H1 (cell line): Measurements from ENCODE around the gene UNC13C. TPM values are rescaled to one million over a fixed set of nuclear protein-coding genes. Genes with fewer than 3 reads are reported as not detected.

ENCODE experiments used
- CTCF ChIA-PET: fragments of 300-600 bp; sonication (Branson Sonifier 250); formaldehyde crosslinking; loops from one replicate; lab custom pipeline; 2021; ENCODE audit not compliant: partially characterized antibody; lab: Charles Lee
- POLR2A ChIA-PET: fragments of 300-600 bp; sonication (Branson Sonifier 250); formaldehyde crosslinking; loops from one replicate; lab custom pipeline; 2021; ENCODE audit warnings: inconsistent platforms; ENCODE audit not compliant: partially characterized antibody; lab: Charles Lee
- DNase-seq, 2 experiments: peaks; one replicate each; pipeline versions ENCODE4 v3.0.0 to v3.0.0-alpha.2; 2010 to 2022; ENCODE audit warnings: low spot score in 2 of 2, low read depth in 1 of 2, mixed read lengths in 1 of 2
- FAIRE-seq: peaks from 2 replicates; lab custom pipeline; 2011; peaks lifted over from hg19 to GRCh38; lab: Jason Lieb, UNC
- H2AFZ ChIP-seq: 2 replicates; pipeline ENCODE4 v1.8.1; 2012; ENCODE audit warnings: low read length, inconsistent platforms
- H2AK5ac ChIP-seq: 2 replicates; pipeline ENCODE4 v1.6.1; 2013; ENCODE audit warnings: low read depth, low read length
- H2BK120ac ChIP-seq: replicated peaks from 2 replicates; pipeline ENCODE3; 2013; ENCODE audit warnings: low read depth, low read length, inconsistent platforms
- H2BK12ac ChIP-seq: 2 replicates; pipeline ENCODE4 v1.6.1; 2013; ENCODE audit warnings: low read depth, low read length
- H2BK15ac ChIP-seq: 2 replicates; pipeline ENCODE4 v1.6.1; 2013; ENCODE audit warnings: low read length
- H2BK20ac ChIP-seq: 2 replicates; pipeline ENCODE4 v1.6.1; 2013; ENCODE audit warnings: low read length
- H2BK5ac ChIP-seq: 2 replicates; pipeline ENCODE4 v1.6.1; 2013; ENCODE audit warnings: low read depth, low read length
- H3K14ac ChIP-seq: 2 replicates; pipeline ENCODE4 v1.6.1; 2013; ENCODE audit warnings: inconsistent platforms; ENCODE audit not compliant: insufficient read length
- H3K18ac ChIP-seq: 2 replicates; pipeline ENCODE4 v1.6.1; 2013; ENCODE audit warnings: low read length; ENCODE audit errors: extremely low read depth
- H3K23ac ChIP-seq: 2 replicates; pipeline ENCODE4 v1.6.1; 2013; ENCODE audit warnings: inconsistent platforms; ENCODE audit not compliant: insufficient read length
- H3K23me2 ChIP-seq: 2 replicates; pipeline ENCODE4 v1.6.1; 2013; ENCODE audit warnings: low read depth, low read length
- H3K27ac ChIP-seq: 2 replicates; pipeline ENCODE4 v1.6.1; 2011; ENCODE audit warnings: low read depth, low read length, inconsistent platforms
- H3K27me3 ChIP-seq, 4 experiments: replicated peaks in 1 of 4; 1 replicate in 1 of 4; 2 replicates in 3 of 4; pipeline versions ENCODE4 v1.6.1 to v1.8.1; 2011 to 2013; ENCODE audit warnings: low read length in 3 of 4, mild to moderate bottlenecking in 3 of 4, inconsistent platforms in 2 of 4, mixed read lengths in 2 of 4, moderate library complexity in 1 of 4; ENCODE audit not compliant: control insufficient read depth in 3 of 4, insufficient read depth in 3 of 4; ENCODE audit errors: extremely low read depth in 1 of 4
- H3K36me3 ChIP-seq, 4 experiments: 2 replicates each; pipeline versions ENCODE4 v1.6.1 to v1.8.1; 2011 to 2013; ENCODE audit warnings: mild to moderate bottlenecking in 4 of 4, low read length in 3 of 4, moderate library complexity in 2 of 4, control low read depth in 1 of 4, inconsistent platforms in 1 of 4; ENCODE audit not compliant: insufficient read depth in 4 of 4, control insufficient read depth in 2 of 4
- H3K4ac ChIP-seq: replicated peaks from 2 replicates; pipeline ENCODE3; 2013; ENCODE audit warnings: low read length, low read depth, mixed read lengths, inconsistent platforms; ENCODE audit not compliant: insufficient read length
- H3K4me1 ChIP-seq, 4 experiments: replicated peaks in 1 of 4; 1 replicate in 1 of 4; 2 replicates in 3 of 4; pipeline versions ENCODE4 v1.6.1 to v1.8.1; 2011 to 2013; ENCODE audit warnings: low read length in 3 of 4, inconsistent platforms in 2 of 4, mixed read lengths in 1 of 4; ENCODE audit not compliant: insufficient read depth in 4 of 4, control insufficient read depth in 3 of 4
- H3K4me2 ChIP-seq, 2 experiments: 2 replicates each; pipeline versions ENCODE4 v1.6.1 to v1.8.1; 2011 to 2013; ENCODE audit warnings: low read depth in 2 of 2, low read length in 2 of 2, control low read depth in 1 of 2, inconsistent platforms in 1 of 2, mild to moderate bottlenecking in 1 of 2; ENCODE audit not compliant: insufficient read depth in 1 of 2
- H3K4me3 ChIP-seq, 4 experiments: fragments of 200-600, 300-600 bp in 1 of 4; sonication (generic), shearing (Covaris generic), sonication (Bioruptor Twin) in 1 of 4; 2 replicates each; pipeline versions ENCODE4 v1.5.1 to v1.8.1; 2011 to 2016; ENCODE audit warnings: low read length in 4 of 4, low read depth in 3 of 4, control low read depth in 2 of 4, inconsistent platforms in 2 of 4, mild to moderate bottlenecking in 2 of 4, mixed read lengths in 1 of 4, moderate library complexity in 1 of 4; ENCODE audit not compliant: insufficient read depth in 2 of 4; ENCODE audit errors: extremely low read depth in 1 of 4
- H3K56ac ChIP-seq: replicated peaks from 2 replicates; pipeline ENCODE3; 2013; ENCODE audit warnings: low read depth, mild to moderate bottlenecking, mixed read lengths, low read length, inconsistent platforms; ENCODE audit not compliant: insufficient read length
- H3K79me1 ChIP-seq: 2 replicates; pipeline ENCODE4 v1.6.1; 2013; ENCODE audit warnings: low read depth, low read length, control low read depth
- H3K79me2 ChIP-seq, 2 experiments: 2 replicates each; pipeline versions ENCODE4 v1.6.1 to v1.8.1; 2012 to 2013; ENCODE audit warnings: low read length in 2 of 2, mild to moderate bottlenecking in 2 of 2, inconsistent platforms in 1 of 2; ENCODE audit not compliant: insufficient read depth in 2 of 2, control insufficient read depth in 1 of 2
- H3K9ac ChIP-seq, 4 experiments: replicated peaks in 1 of 4; 1 replicate in 1 of 4; 2 replicates in 3 of 4; pipeline versions ENCODE4 v1.6.1 to v1.8.1; 2011 to 2013; ENCODE audit warnings: low read depth in 3 of 4, low read length in 3 of 4, control low read depth in 2 of 4, mild to moderate bottlenecking in 2 of 4, moderate library complexity in 2 of 4, inconsistent platforms in 1 of 4; ENCODE audit errors: extremely low read depth in 1 of 4
- H3K9me3 ChIP-seq, 2 experiments: 2 replicates each; pipeline versions ENCODE4 v1.6.1 to v1.8.1; 2012 to 2013; ENCODE audit warnings: mild to moderate bottlenecking in 2 of 2, moderate library complexity in 2 of 2, control low read depth in 1 of 2, inconsistent platforms in 1 of 2, low read depth in 1 of 2, low read length in 1 of 2, mixed read lengths in 1 of 2; ENCODE audit not compliant: insufficient read depth in 2 of 2
- H4K20me1 ChIP-seq, 2 experiments: replicated peaks in 1 of 2; 2 replicates each; pipeline versions ENCODE3 to v1.8.1; 2011 to 2013; ENCODE audit warnings: inconsistent platforms in 2 of 2, low read length in 2 of 2, mild to moderate bottlenecking in 1 of 2; ENCODE audit not compliant: insufficient read depth in 2 of 2, control insufficient read depth in 1 of 2
- H4K5ac ChIP-seq: 2 replicates; pipeline ENCODE4 v1.6.1; 2013; ENCODE audit warnings: low read length, low read depth, mixed read lengths, inconsistent platforms; ENCODE audit not compliant: insufficient read length
- H4K8ac ChIP-seq: 2 replicates; pipeline ENCODE4 v1.8.0; 2013; ENCODE audit warnings: mild to moderate bottlenecking, moderate library complexity, low read length, inconsistent platforms; ENCODE audit not compliant: insufficient read depth; ENCODE audit errors: extremely low read depth
- H4K91ac ChIP-seq: replicated peaks from 2 replicates; pipeline ENCODE3; 2013; ENCODE audit warnings: low read length, mixed read lengths, inconsistent platforms; ENCODE audit not compliant: insufficient read length
- EP300 ChIP-seq, 2 experiments: IDR thresholded peaks; 1 replicate in 1 of 2; 2 replicates in 1 of 2; pipeline ENCODE4 v1.6.1; 2011 to 2012; ENCODE audit warnings: low read depth in 2 of 2, low read length in 2 of 2, mild to moderate bottlenecking in 2 of 2, borderline replicate concordance in 1 of 2, inconsistent platforms in 1 of 2, moderate library complexity in 1 of 2
- JUND ChIP-seq: IDR thresholded peaks from 2 replicates; pipeline ENCODE4 v1.6.1; 2011; ENCODE audit warnings: mild to moderate bottlenecking, improper control_type of control experiment, low read length
- NANOG ChIP-seq: IDR thresholded peaks from 2 replicates; pipeline ENCODE4 v1.6.1; 2011; ENCODE audit warnings: low read length, low read depth, mild to moderate bottlenecking, inconsistent platforms; ENCODE audit not compliant: insufficient read depth, poor library complexity, severe bottlenecking
- POLR2A ChIP-seq, 2 experiments: IDR thresholded peaks; 1 replicate in 1 of 2; 2 replicates in 1 of 2; pipeline ENCODE4 v1.6.1; 2011; ENCODE audit warnings: low read depth in 2 of 2, low read length in 2 of 2, mild to moderate bottlenecking in 2 of 2; ENCODE audit errors: control extremely low read depth in 1 of 2
- RAD21 ChIP-seq, 2 experiments: IDR thresholded peaks in 1 of 2; conservative IDR thresholded peaks in 1 of 2; 2 replicates each; pipeline ENCODE4 v1.6.1; 2011; ENCODE audit warnings: low read depth in 2 of 2, low read length in 2 of 2, improper control_type of control experiment in 1 of 2, inconsistent platforms in 1 of 2, mild to moderate bottlenecking in 1 of 2, moderate library complexity in 1 of 2
- RFX5 ChIP-seq: IDR thresholded peaks from 2 replicates; pipeline ENCODE4 v1.6.1; 2011; ENCODE audit warnings: low read depth, low read length, improper control_type of control experiment, borderline replicate concordance
- SAP30 ChIP-seq: fragments of 300-600 bp; sonication (generic); IDR thresholded peaks from 2 replicates; pipeline ENCODE4 v1.7.1; 2012; ENCODE audit warnings: low read length, moderate library complexity, mild to moderate bottlenecking, inconsistent platforms; ENCODE audit not compliant: insufficient read depth, insufficient replicate concordance
- SIRT6 ChIP-seq: IDR thresholded peaks from one replicate; pipeline ENCODE4 v1.7.1; 2012; ENCODE audit warnings: low read length, inconsistent platforms
- SIX5 ChIP-seq: IDR thresholded peaks from 2 replicates; pipeline ENCODE4 v1.6.1; 2011; ENCODE audit warnings: mild to moderate bottlenecking, low read depth, low read length
- TEAD4 ChIP-seq: IDR thresholded peaks from 2 replicates; pipeline ENCODE4 v1.6.1; 2012; ENCODE audit warnings: low read depth, low read length, inconsistent platforms, mixed read lengths
- USF2 ChIP-seq: IDR thresholded peaks from 2 replicates; pipeline ENCODE4 v1.6.1; 2011; ENCODE audit warnings: low read length, improper control_type of control experiment
- WGBS, 2 experiments: shearing (Covaris generic) in 1 of 2; methylation state at CpG; one replicate each; pipeline versions ENCODE4 v1.1.6 to v1.1.7; 2013 to 2015; ENCODE audit warnings: low lambda C conversion rate in 2 of 2, mixed read lengths in 2 of 2, inconsistent platforms in 1 of 2, low coverage in 1 of 2, missing lambda C conversion rate in 1 of 2; ENCODE audit not compliant: insufficient replicate concordance in 2 of 2, insufficient coverage in 1 of 2, insufficient read length in 1 of 2; ENCODE audit errors: extremely low coverage in 1 of 2, missing lambda C conversion rate in 1 of 2; 5-methylcytosine and 5-hydroxymethylcytosine counted together
- polyA plus RNA-seq, 7 experiments: library from polyadenylated mRNA; depleted of rRNA in 3 of 7; stranded (reverse) in 5 of 7; unstranded in 2 of 7; fragments of >200 nt in 5 of 7; fragments of 200-250 nt in 2 of 7; gene quantifications; 1 replicate in 5 of 7; 2 replicates in 1 of 7; 4 replicates in 1 of 7; pipeline versions ENCODE4 v1.2.1 to v1.2.3, GENCODE V29; 2011 to 2013; ENCODE audit warnings: missing spikeins in 2 of 7, mixed read lengths in 2 of 7
- total RNA-seq: library from RNA; stranded (reverse); fragmentation: NEBNext Ultra II Directional; extraction: Animal tissue kit (Norgen Biotek cat#: 25700); gene quantifications from 2 replicates; pipeline ENCODE4 v1.2.1, GENCODE V29; 2021

UNC13C gene
- total and polyA plus RNA-seq, 2 of the 8 experiments (the other 6 are each of a cell fraction or from before 2014, with no cell fraction given) = 0.02 to 0.13 TPM

DNA sequence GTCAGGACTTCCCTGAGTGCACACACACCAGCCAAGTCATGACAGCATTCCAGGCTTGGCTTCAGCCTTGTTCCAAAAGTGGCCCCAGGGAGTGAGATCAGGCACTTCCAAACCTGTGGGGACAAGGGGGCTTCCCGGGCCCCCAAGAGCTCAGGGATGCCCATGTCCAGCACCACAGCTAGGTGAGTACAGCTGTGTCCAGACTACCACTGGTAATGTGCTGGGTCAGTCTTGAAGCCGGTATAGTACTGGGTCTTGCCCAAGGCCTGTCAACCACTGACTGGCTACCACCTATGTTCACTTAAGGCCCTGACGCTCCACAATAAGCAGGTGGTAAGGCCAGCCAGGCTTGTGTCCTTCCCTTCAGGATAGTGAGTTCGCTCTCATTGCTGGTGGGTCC lies 249.3 kb downstream of the UNC13C start:
- H2BK120ac ChIP-seq = no peak overlapping the region
- no peak overlapping the region for H3K4ac ChIP-seq
- no peak overlapping the region for H3K27ac ChIP-seq
- H3K4me2 ChIP-seq = no peak overlapping the region
- no peak overlapping the region for H2BK20ac ChIP-seq
- no peak overlapping the region for H2BK12ac ChIP-seq
- no peak overlapping the region for H3K9ac ChIP-seq
- ChIA-PET POLR2A (no interaction called here), CTCF (no interaction called here)
- no peak overlapping the region for H3K18ac ChIP-seq
- WGBS, 2 experiments = 90% methylated on average over 4 of the region's 4 CpGs; no CpG with 5 or more reads in 1 of the 2 experiments
- no peak for FAIRE-seq
- no peaks in the 10 kb centered on the region; a peak in 1 of 8 replicates for H3K36me3 ChIP-seq
- H2BK5ac ChIP-seq = no peak overlapping the region
- DNase-seq = no peak
- no peak overlapping the region for H3K4me3 ChIP-seq
- no peak overlapping the region for H3K14ac ChIP-seq
- no peak overlapping the region for H2AK5ac ChIP-seq
- H4K20me1 ChIP-seq = no peaks in the 10 kb centered on the region
- H2AFZ ChIP-seq = no peak overlapping the region
- H2BK15ac ChIP-seq = no peak overlapping the region
- H3K27me3 ChIP-seq = no peaks in the 10 kb centered on the region
- H3K23ac ChIP-seq = no peak overlapping the region
- no peaks in the 10 kb centered on the region for H3K79me1 ChIP-seq
- H3K23me2 ChIP-seq = peaks cover 2% of the 10 kb centered on the region; the same call in 1 of the 2 replicates
- no peak overlapping the region for H4K5ac ChIP-seq
- no peak overlapping the region for H4K8ac ChIP-seq
- H3K9me3 ChIP-seq = peaks cover 32 to 35% of the 10 kb centered on the region in 2 experiments; a peak in 3 of 4 replicates
- H3K79me2 ChIP-seq = no peaks in the 10 kb centered on the region
- no peak overlapping the region for H3K56ac ChIP-seq
- TF ChIP-seq EP300 (IDR thresholded peaks at IDR 0.05; ENCODE audit: borderline replicate concordance in 1 of 2, low read depth in 2 of 2, low read length in 2 of 2) (no peak), TEAD4 (no peak), RAD21 (IDR thresholded peaks at IDR 0.05 in 1 of 2, conservative IDR thresholded peaks at IDR 0.05 in 1 of 2; ENCODE audit: low read depth in 2 of 2, low read length in 2 of 2) (no peak), USF2 (no peak), SIX5 (no peak), RFX5 (no peak), JUND (no peak), SAP30 (no peak), POLR2A (IDR thresholded peaks at IDR 0.05; ENCODE audit: control extremely low read depth in 1 of 2, low read depth in 2 of 2, low read length in 2 of 2) (no peak), SIRT6 (no peak), NANOG (no peak)
- TF ChIP-seq, all 59 proteins: peak for 0
- no peak overlapping the region for H4K91ac ChIP-seq
- no peaks in the 10 kb centered on the region for H3K4me1 ChIP-seq
